ENCODE data around the gene INTS1.

GRCh38 chr7:1514407-1514806 is 10.2 kb upstream of the INTS1 start:
- TF ChIP-seq CTCF (IDR thresholded peaks at IDR 0.05; ENCODE audit: low read length) (no peak), EZH2 (IDR thresholded peaks at IDR 0.05; ENCODE audit: borderline replicate concordance, low read length) (no peak)

Data from OCI-LY1 (cell line).